BE2C (cell line): Measurements from ENCODE around the gene MYRIP.
"Not testable (repeated sequence)": the region's sequence is repeated elsewhere in the genome, so short reads cannot be mapped to it uniquely, and the experiment has no call there.

Experiments
- DNase-seq: peaks from one replicate; pipeline ENCODE4 v3.0.0-alpha.2; 2020
- H3K27me3 ChIP-seq: fragments of 250-450 bp; sonication (Bioruptor Pico); 2 replicates; pipeline ENCODE4 v1.5.1; 2020; ENCODE audit warnings: mild to moderate bottlenecking
- H3K36me3 ChIP-seq: fragments of 250-450 bp; sonication (Bioruptor Pico); 2 replicates; pipeline ENCODE4 v1.5.1; 2020; ENCODE audit warnings: mild to moderate bottlenecking
- H3K4me1 ChIP-seq: fragments of 250-450 bp; sonication (Bioruptor Pico); 2 replicates; pipeline ENCODE4 v1.5.1; 2020
- H3K4me3 ChIP-seq: 2 replicates; pipeline ENCODE4 v1.5.1; 2011; ENCODE audit warnings: low read depth, low read length
- H3K9me3 ChIP-seq: fragments of 250-450 bp; sonication (Bioruptor Pico); 2 replicates; pipeline ENCODE4 v1.5.1; 2020
- TF ChIP-seq, protein P1 (sequence below): IDR thresholded peaks from 2 replicates; pipeline ENCODE4 v1.5.1; 2012; ENCODE audit warnings: mild to moderate bottlenecking, low read depth, low read length

Gene MYRIP

DNA sequence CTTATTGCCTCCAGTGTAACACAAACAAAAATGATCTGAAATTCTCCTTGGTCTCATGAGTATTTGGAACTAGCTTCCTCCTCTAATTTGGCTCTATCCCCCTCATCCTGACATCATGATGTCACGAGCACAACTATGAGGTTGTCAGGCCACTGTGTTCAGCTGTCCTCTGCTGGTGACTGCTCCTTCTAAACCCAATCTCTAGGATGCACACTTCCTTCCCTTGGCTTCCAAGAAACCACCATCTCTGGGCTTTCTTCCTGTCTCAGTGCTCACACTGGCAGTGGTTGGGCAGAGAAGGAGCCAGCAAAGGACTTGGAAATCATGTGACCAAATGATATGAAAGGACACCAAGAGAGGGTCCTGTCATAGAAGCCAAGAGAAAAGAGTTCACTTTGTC lies 469.4 kb downstream of the MYRIP start:
- DNase-seq: no peak
- Histone ChIP-seq H3K27me3 (no peaks in the 10 kb centered on the region), H3K4me3 (no peak overlapping the region), H3K9me3 (no peaks in the 10 kb centered on the region), H3K4me1 (no peaks in the 10 kb centered on the region), H3K36me3 (no peaks in the 10 kb centered on the region)
- TF ChIP-seq, protein P1, sequence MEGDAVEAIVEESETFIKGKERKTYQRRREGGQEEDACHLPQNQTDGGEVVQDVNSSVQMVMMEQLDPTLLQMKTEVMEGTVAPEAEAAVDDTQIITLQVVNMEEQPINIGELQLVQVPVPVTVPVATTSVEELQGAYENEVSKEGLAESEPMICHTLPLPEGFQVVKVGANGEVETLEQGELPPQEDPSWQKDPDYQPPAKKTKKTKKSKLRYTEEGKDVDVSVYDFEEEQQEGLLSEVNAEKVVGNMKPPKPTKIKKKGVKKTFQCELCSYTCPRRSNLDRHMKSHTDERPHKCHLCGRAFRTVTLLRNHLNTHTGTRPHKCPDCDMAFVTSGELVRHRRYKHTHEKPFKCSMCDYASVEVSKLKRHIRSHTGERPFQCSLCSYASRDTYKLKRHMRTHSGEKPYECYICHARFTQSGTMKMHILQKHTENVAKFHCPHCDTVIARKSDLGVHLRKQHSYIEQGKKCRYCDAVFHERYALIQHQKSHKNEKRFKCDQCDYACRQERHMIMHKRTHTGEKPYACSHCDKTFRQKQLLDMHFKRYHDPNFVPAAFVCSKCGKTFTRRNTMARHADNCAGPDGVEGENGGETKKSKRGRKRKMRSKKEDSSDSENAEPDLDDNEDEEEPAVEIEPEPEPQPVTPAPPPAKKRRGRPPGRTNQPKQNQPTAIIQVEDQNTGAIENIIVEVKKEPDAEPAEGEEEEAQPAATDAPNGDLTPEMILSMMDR: no peak

DNA sequence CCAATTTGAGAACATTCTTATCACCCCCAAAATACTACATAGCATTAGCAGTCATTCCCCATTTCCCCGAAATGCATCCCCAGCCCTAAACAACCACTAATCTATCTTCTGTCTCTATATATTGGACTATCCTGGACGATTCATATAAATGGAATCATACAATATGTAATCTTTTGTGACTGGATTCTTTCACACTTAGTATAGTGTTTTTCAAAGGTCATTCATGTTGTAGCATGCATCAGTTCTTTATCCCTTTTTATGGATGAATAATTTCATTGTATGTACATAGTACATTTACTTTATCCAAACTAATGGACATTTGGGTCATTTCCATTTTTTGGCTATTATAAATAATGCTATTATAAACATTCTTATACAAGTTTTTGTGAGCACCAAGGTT lies 472.6 kb downstream of the MYRIP start:
- no peaks in the 10 kb centered on the region for H3K36me3 ChIP-seq
- H3K4me3 ChIP-seq: no peak overlapping the region
- H3K9me3 ChIP-seq: no peaks in the 10 kb centered on the region
- TF ChIP-seq, protein P1: no peak
- DNase-seq: no peak
- H3K4me1 ChIP-seq: no peaks in the 10 kb centered on the region
- no peaks in the 10 kb centered on the region for H3K27me3 ChIP-seq

DNA sequence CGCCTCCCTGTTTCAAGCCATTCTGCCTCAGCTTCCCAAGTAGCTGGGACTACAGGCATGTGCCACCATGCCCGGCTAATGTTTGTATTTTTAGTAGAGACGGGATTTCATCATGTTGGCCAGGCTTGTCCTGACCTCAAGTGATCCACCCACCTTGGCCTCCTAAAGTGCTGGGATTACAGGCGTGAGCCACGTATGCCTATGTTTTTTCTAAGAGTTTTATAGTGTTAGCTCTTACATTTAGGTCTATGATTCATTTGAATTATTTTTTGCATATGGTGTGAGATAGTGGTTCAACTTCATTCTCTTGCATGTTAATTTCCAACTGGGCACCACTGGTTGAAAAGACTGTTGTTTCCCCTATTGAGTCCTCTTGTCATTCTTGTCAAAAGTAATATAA lies 473.6 kb downstream of the MYRIP start:
- H3K36me3 ChIP-seq, H3K4me3 ChIP-seq, H3K27me3 ChIP-seq, H3K4me1 ChIP-seq, H3K9me3 ChIP-seq, DNase-seq: not testable (repeated sequence)

GRCh38 chr3:40287248-40287647 lies 477.8 kb downstream of the MYRIP start:
- no peak for DNase-seq
- Histone ChIP-seq H3K4me3 (no peak overlapping the region), H3K36me3 (no peaks in the 10 kb centered on the region), H3K9me3 (no peaks in the 10 kb centered on the region), H3K4me1 (no peaks in the 10 kb centered on the region), H3K27me3 (no peaks in the 10 kb centered on the region)
- TF ChIP-seq, protein P1: no peak

DNA sequence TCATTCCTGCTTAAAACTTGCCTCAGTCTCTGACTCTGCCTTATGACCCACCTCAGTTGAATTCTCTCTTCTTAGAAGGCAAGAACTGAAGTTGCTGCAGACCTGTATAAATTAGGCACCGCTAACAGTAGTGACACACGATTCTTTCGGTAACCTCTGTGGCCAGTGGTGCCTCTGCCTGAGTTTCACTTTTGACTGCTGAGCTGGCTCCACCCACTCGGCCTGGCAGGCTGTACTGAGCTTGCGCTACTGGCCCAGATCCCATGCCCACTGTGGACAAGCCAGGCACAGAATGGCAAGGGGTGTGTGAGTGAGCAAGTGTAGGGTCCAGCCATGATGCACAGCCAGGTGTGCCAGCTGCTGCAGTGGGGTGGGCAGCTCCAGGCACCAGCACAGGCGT lies 481.0 kb downstream of the MYRIP start:
- TF ChIP-seq, protein P1: no peak
- H3K4me3 ChIP-seq: no peak overlapping the region
- H3K27me3 ChIP-seq: no peaks in the 10 kb centered on the region
- H3K36me3 ChIP-seq: no peaks in the 10 kb centered on the region
- no peaks in the 10 kb centered on the region; the same call in 1 of the 2 replicates for H3K4me1 ChIP-seq
- no peaks in the 10 kb centered on the region for H3K9me3 ChIP-seq
- no peak for DNase-seq

DNA sequence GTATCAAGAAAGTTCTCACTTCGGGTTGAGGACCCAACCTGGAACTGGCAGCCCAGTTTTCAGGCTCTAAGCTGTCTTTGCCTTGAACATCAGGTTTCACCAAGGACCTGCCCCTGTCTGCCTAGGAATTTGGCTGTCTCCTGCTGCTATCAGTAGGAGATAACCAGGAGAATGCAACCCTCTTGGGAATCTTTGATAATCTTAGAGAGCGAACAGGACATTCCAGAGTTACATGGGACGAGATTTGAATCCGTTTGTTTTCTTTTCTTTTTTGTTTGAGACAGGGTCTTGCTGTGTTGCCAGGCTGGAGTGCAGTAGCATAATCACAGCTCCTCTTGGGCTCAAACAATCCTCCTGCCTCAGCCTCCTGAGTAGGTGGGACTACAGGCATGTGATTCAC lies 482.1 kb downstream of the MYRIP start:
- TF ChIP-seq, protein P1: no peak
- Histone ChIP-seq H3K4me3 (no peak overlapping the region), H3K36me3 (no peaks in the 10 kb centered on the region), H3K27me3 (no peaks in the 10 kb centered on the region), H3K9me3 (no peaks in the 10 kb centered on the region), H3K4me1 (no peaks in the 10 kb centered on the region; the same call in 1 of the 2 replicates)
- no peak for DNase-seq
